NCI-H510A treated with DMSO at 0.1 percent for 48 hours (cell line): ENCODE results near the gene HOXD12.

Source experiments
- DNase-seq: peaks from one replicate; lab custom pipeline; 2025; lab: John Stamatoyannopoulos, UW

The HOXD12 gene

DNA sequence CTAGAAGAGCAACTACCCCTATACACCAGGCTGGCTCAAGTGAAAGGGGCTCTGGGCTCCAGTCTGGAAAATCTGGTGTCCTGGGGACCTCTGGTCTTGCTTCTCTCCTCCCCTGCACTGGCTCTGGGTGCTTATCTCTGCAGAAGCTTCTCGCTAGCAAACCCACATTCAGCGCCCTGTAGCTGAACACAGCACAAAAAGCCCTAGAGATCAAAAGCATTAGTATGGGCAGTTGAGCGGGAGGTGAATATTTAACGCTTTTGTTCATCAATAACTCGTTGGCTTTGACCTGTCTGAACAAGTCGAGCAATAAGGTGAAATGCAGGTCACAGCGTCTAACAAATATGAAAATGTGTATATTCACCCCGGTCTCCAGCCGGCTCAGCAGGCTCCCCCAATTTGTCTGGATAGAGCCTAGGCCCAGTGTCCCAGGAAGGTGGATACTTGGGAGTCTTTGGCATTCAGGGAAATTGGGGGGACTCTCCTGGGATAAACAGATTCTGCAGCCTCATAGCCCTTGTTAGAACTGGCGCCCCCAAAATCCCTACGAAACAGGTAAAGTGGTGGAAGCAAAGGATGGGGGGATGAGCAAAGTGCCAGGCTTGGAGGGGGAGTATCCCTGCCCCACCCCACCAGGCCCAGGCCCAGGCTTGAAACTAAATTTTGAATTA lies 49.3 kb downstream of the HOXD12 start:
- DNase-seq: no peak

DNA sequence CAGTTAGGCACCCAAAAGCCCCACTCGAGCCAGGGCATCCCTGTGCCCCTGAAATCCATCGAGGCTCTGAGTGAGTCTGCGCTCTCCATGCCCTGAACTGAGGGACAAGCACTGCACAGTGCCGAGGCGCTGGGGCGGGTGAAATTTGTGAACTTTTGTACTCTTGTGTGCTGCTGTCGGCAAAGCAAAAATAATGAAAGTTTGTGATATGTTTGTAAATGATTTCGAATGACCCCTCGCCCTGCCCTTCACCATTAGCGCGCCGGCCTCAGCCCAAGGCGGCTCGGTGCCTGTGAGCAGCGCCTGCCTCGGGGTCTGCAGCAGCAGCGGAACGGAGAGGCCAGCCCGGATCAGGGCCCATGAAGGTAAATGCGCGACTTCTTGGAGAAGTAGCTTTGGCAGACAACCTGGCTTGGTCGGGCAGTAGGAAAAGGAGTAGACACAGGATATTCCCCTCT lies 49.9 kb downstream of the HOXD12 start:
- DNase-seq: no peak

DNA sequence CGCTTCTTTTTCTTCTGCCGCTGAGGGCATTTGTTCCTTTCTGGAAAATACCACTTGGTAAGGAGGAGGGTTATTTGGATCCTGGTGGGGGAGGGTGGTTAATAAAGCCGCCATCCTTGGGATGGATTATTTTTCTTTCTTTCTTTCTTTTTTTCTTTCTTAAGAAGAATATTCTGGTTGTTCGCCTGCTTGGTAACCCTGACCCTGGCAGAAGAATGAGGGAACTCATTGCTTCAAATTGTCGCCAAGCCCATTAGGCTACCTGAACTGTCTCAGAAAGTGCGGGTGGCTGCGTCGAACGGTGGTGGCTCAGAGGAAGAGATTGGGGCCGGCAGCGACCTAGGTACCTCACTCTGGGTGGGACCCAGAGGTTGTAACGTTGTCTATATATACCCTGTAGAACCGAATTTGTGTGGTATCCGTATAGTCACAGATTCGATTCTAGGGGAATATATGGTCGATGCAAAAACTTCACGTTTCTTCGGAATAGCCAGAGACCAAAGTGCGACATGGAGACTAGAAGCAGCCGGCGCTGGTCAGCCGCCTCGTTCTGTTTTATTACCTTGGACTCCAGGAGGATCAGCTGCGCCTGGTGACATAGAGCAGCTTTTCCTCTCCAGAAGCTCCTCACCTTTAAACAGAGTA lies 50.5 kb downstream of the HOXD12 start:
- DNase-seq: no peak

DNA sequence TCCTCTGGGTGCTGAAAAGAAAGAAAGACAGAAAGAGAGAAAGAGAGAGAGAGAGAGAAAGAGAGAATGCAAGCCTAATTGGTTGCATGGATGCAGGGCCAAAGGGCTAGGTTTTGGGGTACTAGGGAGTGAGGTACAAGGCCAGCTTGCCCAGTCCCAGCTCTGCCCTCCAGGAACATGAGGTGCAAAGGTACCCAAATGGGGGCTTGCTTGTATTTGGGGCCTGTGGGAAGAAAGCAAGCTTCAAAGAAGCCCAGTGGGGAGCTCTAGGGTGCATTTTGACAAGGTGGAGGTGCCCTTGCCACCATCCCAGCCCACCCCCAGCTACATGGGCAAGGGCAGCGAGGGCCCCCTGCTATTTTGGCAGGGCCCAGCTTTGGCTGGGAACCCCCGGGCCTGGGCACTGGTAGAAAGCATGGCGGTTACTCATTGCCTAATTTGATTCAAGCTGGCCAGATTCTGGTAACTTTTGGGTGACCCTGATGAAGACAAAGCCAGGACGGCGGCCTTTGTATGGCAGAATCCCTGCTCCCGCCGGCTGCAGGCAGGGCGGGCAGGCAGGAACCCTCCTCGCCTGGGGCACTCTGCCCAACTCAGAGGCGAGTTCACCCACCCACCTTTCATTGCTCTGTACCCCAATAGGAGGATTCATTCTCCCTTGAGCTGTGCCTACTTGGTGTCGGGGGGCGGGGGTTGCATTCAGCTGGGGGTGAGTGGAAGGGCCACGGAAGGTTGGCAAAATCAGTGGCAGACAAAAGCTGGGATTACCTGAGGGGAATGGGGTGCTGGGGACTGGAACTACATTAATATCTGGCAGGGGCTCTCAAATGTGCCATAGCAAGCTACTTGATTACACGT lies 51.2 kb downstream of the HOXD12 start:
- no peak for DNase-seq

DNA sequence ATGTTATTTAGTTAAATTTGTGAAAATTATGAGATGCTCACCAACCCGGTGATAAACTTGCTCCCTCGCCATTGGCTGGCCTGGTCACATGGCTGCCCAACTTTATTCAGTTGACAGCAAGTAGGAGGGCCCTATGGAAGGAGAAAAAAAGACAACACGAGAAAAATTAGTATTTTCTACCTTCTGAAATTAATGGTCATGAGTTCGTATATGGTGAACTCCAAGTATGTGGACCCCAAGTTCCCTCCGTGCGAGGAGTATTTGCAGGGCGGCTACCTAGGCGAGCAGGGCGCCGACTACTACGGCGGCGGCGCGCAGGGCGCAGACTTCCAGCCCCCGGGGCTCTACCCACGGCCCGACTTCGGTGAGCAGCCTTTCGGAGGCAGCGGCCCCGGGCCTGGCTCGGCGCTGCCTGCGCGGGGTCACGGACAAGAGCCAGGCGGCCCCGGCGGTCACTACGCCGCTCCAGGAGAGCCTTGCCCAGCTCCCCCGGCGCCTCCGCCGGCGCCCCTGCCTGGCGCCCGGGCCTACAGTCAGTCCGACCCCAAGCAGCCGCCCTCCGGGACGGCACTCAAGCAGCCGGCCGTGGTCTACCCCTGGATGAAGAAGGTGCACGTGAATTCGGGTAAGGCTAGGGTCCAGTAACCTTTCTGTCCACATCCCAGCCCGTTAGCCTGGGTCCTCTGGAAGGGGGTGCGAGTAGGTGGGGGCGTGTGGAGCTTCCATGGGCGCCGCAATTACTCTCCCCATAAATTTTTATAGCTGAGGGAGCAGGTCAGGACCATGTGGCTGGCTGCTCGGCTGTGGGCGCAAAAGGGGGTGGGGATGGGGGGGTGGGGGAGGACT lies 52.1 kb downstream of the HOXD12 start, which contains the start of gene HOXD4:
Gene HOXD4, plus strand, starts transcription at position 109 of the 846 bp plus-strand sequence. Its CDS starts 84 bp downstream, at position 193.
- DNase-seq: no peak
